Esophagus muscularis mucosa (tissue), 3 donors: ENCODE data around the gene ZBED4.

Experiments
- POLR2A ChIP-seq: fragments of 450-650 bp; IDR thresholded peaks from one replicate; pipeline ENCODE4 v1.6.1; 2017; ENCODE audit warnings: antibody characterized with exemption, moderate library complexity, mild to moderate bottlenecking, low read depth
- POLR2AphosphoS5 ChIP-seq, 2 donors: sonication (generic); formaldehyde crosslinking; IDR thresholded peaks; one replicate each; pipeline ENCODE4 v1.6.1; 2017; ENCODE audit warnings: antibody characterized with exemption in 2 of 2
- TF ChIP-seq, protein P1 (sequence below), 3 experiments: fragments of 200-600 bp in 2 of 3; fragments of 450-650 bp in 1 of 3; sonication (generic) in 2 of 3; IDR thresholded peaks; one replicate each; pipeline ENCODE4 v1.5.1; 2017 to 2019; ENCODE audit warnings: antibody characterized with exemption in 3 of 3, mild to moderate bottlenecking in 2 of 3, moderate library complexity in 1 of 3

DNA sequence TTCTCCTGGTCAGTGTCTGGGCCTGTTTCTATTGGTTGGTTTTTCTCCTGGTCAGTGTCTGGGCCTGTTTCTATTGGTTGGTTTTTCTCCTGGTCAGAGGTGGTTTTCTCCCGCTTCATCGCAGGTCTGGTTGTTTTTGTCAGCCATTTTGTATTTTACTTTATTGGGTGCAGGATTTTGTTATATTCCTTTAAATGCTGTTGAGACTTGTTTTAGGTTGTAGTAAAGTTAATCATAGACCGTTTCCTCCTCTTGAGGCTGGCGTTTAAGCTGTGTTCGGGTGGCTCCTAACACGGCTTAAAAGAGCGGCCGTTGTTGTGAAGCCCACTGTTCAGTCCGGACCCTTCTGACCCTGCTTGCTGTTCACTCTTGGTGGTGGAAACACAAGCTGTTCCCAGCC lies 26.2 kb downstream of the ZBED4 start:
- TF ChIP-seq POLR2AphosphoS5 (IDR thresholded peaks at IDR 0.05) = no peak
- TF ChIP-seq, protein P1, sequence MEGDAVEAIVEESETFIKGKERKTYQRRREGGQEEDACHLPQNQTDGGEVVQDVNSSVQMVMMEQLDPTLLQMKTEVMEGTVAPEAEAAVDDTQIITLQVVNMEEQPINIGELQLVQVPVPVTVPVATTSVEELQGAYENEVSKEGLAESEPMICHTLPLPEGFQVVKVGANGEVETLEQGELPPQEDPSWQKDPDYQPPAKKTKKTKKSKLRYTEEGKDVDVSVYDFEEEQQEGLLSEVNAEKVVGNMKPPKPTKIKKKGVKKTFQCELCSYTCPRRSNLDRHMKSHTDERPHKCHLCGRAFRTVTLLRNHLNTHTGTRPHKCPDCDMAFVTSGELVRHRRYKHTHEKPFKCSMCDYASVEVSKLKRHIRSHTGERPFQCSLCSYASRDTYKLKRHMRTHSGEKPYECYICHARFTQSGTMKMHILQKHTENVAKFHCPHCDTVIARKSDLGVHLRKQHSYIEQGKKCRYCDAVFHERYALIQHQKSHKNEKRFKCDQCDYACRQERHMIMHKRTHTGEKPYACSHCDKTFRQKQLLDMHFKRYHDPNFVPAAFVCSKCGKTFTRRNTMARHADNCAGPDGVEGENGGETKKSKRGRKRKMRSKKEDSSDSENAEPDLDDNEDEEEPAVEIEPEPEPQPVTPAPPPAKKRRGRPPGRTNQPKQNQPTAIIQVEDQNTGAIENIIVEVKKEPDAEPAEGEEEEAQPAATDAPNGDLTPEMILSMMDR (IDR thresholded peaks at IDR 0.05) = no peak
- no peak for TF ChIP-seq POLR2A
